Measurements from ENCODE around the gene LCLAT1. TPM values are rescaled to one million over a fixed set of nuclear protein-coding genes. Genes with fewer than 3 reads are reported as not detected.

Gene LCLAT1
- total and polyA plus RNA-seq, 2 of the 4 experiments (the other 2 are of a cell fraction) = 7.5 to 11.5 TPM

DNA sequence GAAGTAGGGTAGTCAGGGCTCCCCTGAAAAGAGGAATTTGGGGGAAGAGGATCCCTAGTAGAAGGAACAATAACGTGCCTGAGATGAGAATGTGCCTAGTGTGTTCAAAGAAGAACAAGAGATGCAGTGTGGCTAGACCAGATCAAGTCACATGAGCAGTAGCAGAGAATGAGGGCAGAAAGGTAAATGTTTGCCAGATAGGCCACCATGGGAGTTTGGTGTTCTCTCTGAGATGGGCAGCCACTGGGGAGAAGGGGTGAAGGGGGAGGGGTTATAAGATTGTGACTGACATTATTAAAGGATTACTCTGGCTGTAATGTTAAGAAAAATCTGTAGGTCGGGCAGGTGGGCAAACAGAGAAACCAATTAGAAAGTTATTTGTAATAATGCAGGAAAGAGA lies 166.0 kb downstream of the LCLAT1 start:
- H4K8ac ChIP-seq (ENCODE audit: low read depth in 2 of 2, low read length in 2 of 2) = 0 out of 4 replicates have a peak overlapping the region, but pooled peaks of 1 of the 2 experiments have one; percentile 48
- no peak overlapping the region for H2AFZ ChIP-seq (replicated peaks; ENCODE audit: low read length, poor library complexity)
- no peak overlapping the region for H3K4me2 ChIP-seq (ENCODE audit: low read depth, low read length)
- peak overlapping the region; percentile 45; the same call in 1 of the 2 replicates for H3K14ac ChIP-seq (replicated peaks; ENCODE audit: low read depth, low read length)
- H3K79me1 ChIP-seq (ENCODE audit: low read depth in 1 of 2, low read length in 2 of 2) = peaks cover 0 to 6% of the 10 kb centered on the region in 2 experiments; a peak in 2 of 4 replicates
- dilution Hi-C loops (cut with HindIII; ENCODE audit: low sequenced_read_pairs, unreplicated experiment) = no loop called here
- no peak overlapping the region; the same call in 1 of the 2 replicates for H3K27ac ChIP-seq (ENCODE audit: insufficient read depth, low read length)
- peaks cover 7% of the 10 kb centered on the region for H3K4me1 ChIP-seq (ENCODE audit: control insufficient read depth, insufficient read depth, low read length)
- H2BK20ac ChIP-seq (ENCODE audit: low read depth, low read length) = no peak overlapping the region
- H3K27me3 ChIP-seq (ENCODE audit: control insufficient read depth, insufficient read depth, low read length) = no peaks in the 10 kb centered on the region
- H2BK5ac ChIP-seq (ENCODE audit: low read depth, low read length, poor library complexity, severe bottlenecking) = no peak overlapping the region
- no peak for ATAC-seq (ENCODE audit: low read depth)
- peak overlapping the region; percentile 50; the same call in 1 of the 2 replicates for H3K18ac ChIP-seq (ENCODE audit: low read depth, low read length)
- TF ChIP-seq SMC3 (IDR thresholded peaks at IDR 0.05; ENCODE audit: low read depth, low read length) = no peak
- no peak for TF ChIP-seq RFX5 (IDR thresholded peaks at IDR 0.05; ENCODE audit: low read depth, low read length)
- no peak for TF ChIP-seq MXI1 (IDR thresholded peaks at IDR 0.05; ENCODE audit: borderline replicate concordance, low read depth, low read length)
- TF ChIP-seq CHD1 (IDR thresholded peaks at IDR 0.05; ENCODE audit: low read depth, low read length) = no peak
- no peak for TF ChIP-seq FOS (IDR thresholded peaks at IDR 0.05; ENCODE audit: low read depth, low read length)
- TF ChIP-seq, protein P1, sequence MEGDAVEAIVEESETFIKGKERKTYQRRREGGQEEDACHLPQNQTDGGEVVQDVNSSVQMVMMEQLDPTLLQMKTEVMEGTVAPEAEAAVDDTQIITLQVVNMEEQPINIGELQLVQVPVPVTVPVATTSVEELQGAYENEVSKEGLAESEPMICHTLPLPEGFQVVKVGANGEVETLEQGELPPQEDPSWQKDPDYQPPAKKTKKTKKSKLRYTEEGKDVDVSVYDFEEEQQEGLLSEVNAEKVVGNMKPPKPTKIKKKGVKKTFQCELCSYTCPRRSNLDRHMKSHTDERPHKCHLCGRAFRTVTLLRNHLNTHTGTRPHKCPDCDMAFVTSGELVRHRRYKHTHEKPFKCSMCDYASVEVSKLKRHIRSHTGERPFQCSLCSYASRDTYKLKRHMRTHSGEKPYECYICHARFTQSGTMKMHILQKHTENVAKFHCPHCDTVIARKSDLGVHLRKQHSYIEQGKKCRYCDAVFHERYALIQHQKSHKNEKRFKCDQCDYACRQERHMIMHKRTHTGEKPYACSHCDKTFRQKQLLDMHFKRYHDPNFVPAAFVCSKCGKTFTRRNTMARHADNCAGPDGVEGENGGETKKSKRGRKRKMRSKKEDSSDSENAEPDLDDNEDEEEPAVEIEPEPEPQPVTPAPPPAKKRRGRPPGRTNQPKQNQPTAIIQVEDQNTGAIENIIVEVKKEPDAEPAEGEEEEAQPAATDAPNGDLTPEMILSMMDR (conservative IDR thresholded peaks at IDR 0.05; ENCODE audit: low read depth, low read length) = no peak
- TF ChIP-seq MAFK (IDR thresholded peaks at IDR 0.05; ENCODE audit: low read depth, low read length) = no peak
- no peak for TF ChIP-seq BHLHE40 (IDR thresholded peaks at IDR 0.05; ENCODE audit: low read depth, low read length)
- no peak for TF ChIP-seq MAZ (IDR thresholded peaks at IDR 0.05; ENCODE audit: borderline replicate concordance, low read depth, low read length)
- no peak for TF ChIP-seq RAD21 (IDR thresholded peaks at IDR 0.05; ENCODE audit: low read length)
- no peak for TF ChIP-seq POLR2A (IDR thresholded peaks at IDR 0.05; ENCODE audit: low read depth, low read length)
- no peak for TF ChIP-seq CEBPB (IDR thresholded peaks at IDR 0.05; ENCODE audit: low read depth, low read length)
- TF ChIP-seq RCOR1 (IDR thresholded peaks at IDR 0.05; ENCODE audit: insufficient replicate concordance, low read length) = no peak
- no peak for TF ChIP-seq NFE2L2 (IDR thresholded peaks at IDR 0.05; ENCODE audit: low read depth, low read length)
- TF ChIP-seq, protein P2, sequence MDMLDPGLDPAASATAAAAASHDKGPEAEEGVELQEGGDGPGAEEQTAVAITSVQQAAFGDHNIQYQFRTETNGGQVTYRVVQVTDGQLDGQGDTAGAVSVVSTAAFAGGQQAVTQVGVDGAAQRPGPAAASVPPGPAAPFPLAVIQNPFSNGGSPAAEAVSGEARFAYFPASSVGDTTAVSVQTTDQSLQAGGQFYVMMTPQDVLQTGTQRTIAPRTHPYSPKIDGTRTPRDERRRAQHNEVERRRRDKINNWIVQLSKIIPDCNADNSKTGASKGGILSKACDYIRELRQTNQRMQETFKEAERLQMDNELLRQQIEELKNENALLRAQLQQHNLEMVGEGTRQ (IDR thresholded peaks at IDR 0.05; ENCODE audit: low read depth, low read length) = no peak
- TF ChIP-seq, protein P3, sequence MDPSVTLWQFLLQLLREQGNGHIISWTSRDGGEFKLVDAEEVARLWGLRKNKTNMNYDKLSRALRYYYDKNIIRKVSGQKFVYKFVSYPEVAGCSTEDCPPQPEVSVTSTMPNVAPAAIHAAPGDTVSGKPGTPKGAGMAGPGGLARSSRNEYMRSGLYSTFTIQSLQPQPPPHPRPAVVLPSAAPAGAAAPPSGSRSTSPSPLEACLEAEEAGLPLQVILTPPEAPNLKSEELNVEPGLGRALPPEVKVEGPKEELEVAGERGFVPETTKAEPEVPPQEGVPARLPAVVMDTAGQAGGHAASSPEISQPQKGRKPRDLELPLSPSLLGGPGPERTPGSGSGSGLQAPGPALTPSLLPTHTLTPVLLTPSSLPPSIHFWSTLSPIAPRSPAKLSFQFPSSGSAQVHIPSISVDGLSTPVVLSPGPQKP (IDR thresholded peaks at IDR 0.05; ENCODE audit: borderline replicate concordance, low read depth, low read length) = no peak
- no peak overlapping the region for H3K4me3 ChIP-seq (ENCODE audit: insufficient read depth, low read depth, low read length)
- H2BK15ac ChIP-seq (ENCODE audit: low read depth, low read length) = no peak overlapping the region
- H3K9me1 ChIP-seq (ENCODE audit: insufficient read depth, low read length) = peaks cover 10% of the 10 kb centered on the region
- intact Hi-C loops (cut with micrococcal nuclease) = loop anchor here (5.0 kb wide), 1 partner anchor 36 kb away; no protein-coding TSS in a partner anchor
- no peak overlapping the region for H2BK120ac ChIP-seq (ENCODE audit: low read depth, low read length)
- 95% methylated on average over 2 of the region's 2 CpGs; no CpG with 5 or more reads in 1 of the 2 experiments for WGBS, 2 experiments (ENCODE audit: extremely low coverage in 2 of 2, insufficient read length in 1 of 2)
- DNase-seq = no peak
- peak overlapping the region; percentile 10; the same call in 1 of the 2 replicates for H3K4ac ChIP-seq (ENCODE audit: low read depth, low read length)
- no peak overlapping the region for H2AK5ac ChIP-seq (ENCODE audit: low read depth, low read length)
- no peak overlapping the region; the same call in 1 of the 2 replicates for H3K23ac ChIP-seq (ENCODE audit: low read depth, low read length)
- H3K56ac ChIP-seq (ENCODE audit: extremely low read depth, insufficient read depth, low read length) = no peak overlapping the region
- no TSS peak for BruUV-seq (replicated peaks)
- ChIA-PET CTCF (no interaction called here), POLR2A (ENCODE audit: unreplicated experiment) (no interaction called here)
- peak overlapping the region; percentile 71; the same call in 1 of the 2 replicates for H4K91ac ChIP-seq (ENCODE audit: insufficient read depth, low read depth, low read length)
- no peaks in the 10 kb centered on the region for H4K20me1 ChIP-seq (ENCODE audit: insufficient read depth, low read length)
- in situ Hi-C loops (cut with MboI; ENCODE audit: low sequenced_read_pairs) = no loop called here
- H4K5ac ChIP-seq (ENCODE audit: low read depth, low read length) = peak overlapping the region; percentile 87
- H3K36me3 ChIP-seq (ENCODE audit: control insufficient read depth, insufficient read depth, low read length) = no peaks in the 10 kb centered on the region
- no peak overlapping the region for H2AK9ac ChIP-seq (replicated peaks; ENCODE audit: low read depth, low read length, poor library complexity)
- no peak overlapping the region for H3K9ac ChIP-seq (ENCODE audit: low read depth, low read length)
- no peaks in the 10 kb centered on the region for H3K9me3 ChIP-seq (ENCODE audit: control insufficient read depth, insufficient read depth, low read length)
